Endothelial cell of umbilical vein (primary cell): Measurements from ENCODE around the gene TSFM. TPM values are rescaled to one million over a fixed set of nuclear protein-coding genes. Genes with fewer than 3 reads are reported as not detected.

ENCODE experiments used
- BruUV-seq: library from RNA; stranded (reverse); fragments of 400-500 nt; replicated peaks from 2 replicates; lab custom pipeline; 2021; lab: Mats Ljungman, UMichigan
- CTCF ChIA-PET: fragments of 300-600, 350-600 bp; sonication (Branson Sonifier 250); formaldehyde crosslinking; loops from one replicate; lab custom pipeline; 2021; ENCODE audit warnings: antibody characterized with exemption, inconsistent platforms; lab: Charles Lee
- POLR2A ChIA-PET: fragments of 300-600, 350-600 bp; sonication (Branson Sonifier 250); formaldehyde crosslinking; loops from one replicate; lab custom pipeline; 2021; ENCODE audit warnings: antibody characterized with exemption, inconsistent platforms; lab: Charles Lee
- DNase-seq: peaks from one replicate; pipeline ENCODE4 v3.0.0-alpha.2; 2011; ENCODE audit warnings: low read depth, low spot score
- FAIRE-seq: peaks from 2 replicates; lab custom pipeline; 2011; peaks lifted over from hg19 to GRCh38; lab: Jason Lieb, UNC
- H2AFZ ChIP-seq: 2 replicates; pipeline ENCODE4 v1.6.0; 2012; ENCODE audit warnings: low read depth, low read length, control low read depth, inconsistent platforms
- H3K27ac ChIP-seq: 2 replicates; pipeline ENCODE4 v1.5.1; 2011; ENCODE audit warnings: low read depth, mild to moderate bottlenecking, control low read depth, low read length, moderate library complexity; ENCODE audit not compliant: insufficient read depth
- H3K27me3 ChIP-seq, 2 experiments: 2 replicates each; pipeline versions ENCODE4 v1.6.0 to v1.6.1; 2011; ENCODE audit warnings: low read length in 2 of 2, mixed read lengths in 1 of 2; ENCODE audit not compliant: control insufficient read depth in 2 of 2, insufficient read depth in 2 of 2
- H3K36me3 ChIP-seq, 2 experiments: 2 replicates in 1 of 2; 3 replicates in 1 of 2; pipeline ENCODE4 v1.5.1; 2011; ENCODE audit warnings: low read length in 2 of 2, mild to moderate bottlenecking in 1 of 2, moderate library complexity in 1 of 2; ENCODE audit not compliant: control insufficient read depth in 2 of 2, insufficient read depth in 2 of 2; ENCODE audit errors: extremely low read depth in 1 of 2
- H3K4me1 ChIP-seq: 3 replicates; pipeline ENCODE4 v1.5.1; 2011; ENCODE audit warnings: mild to moderate bottlenecking, low read length; ENCODE audit not compliant: control insufficient read depth, insufficient read depth; ENCODE audit errors: extremely low read depth
- H3K4me2 ChIP-seq: 2 replicates; pipeline ENCODE4 v1.6.1; 2011; ENCODE audit warnings: low read length, control low read depth, mixed read lengths; ENCODE audit not compliant: insufficient read depth
- H3K4me3 ChIP-seq, 3 experiments: fragments of 200-600 bp in 1 of 3; sonication (generic), shearing (Covaris generic) in 1 of 3; replicated peaks in 1 of 3; 2 replicates each; pipeline ENCODE4 v1.5.1; 2011 to 2016; ENCODE audit warnings: control low read depth in 3 of 3, low read length in 3 of 3, mild to moderate bottlenecking in 2 of 3, inconsistent platforms in 1 of 3, low read depth in 1 of 3, moderate library complexity in 1 of 3; ENCODE audit not compliant: insufficient read depth in 1 of 3
- H3K79me2 ChIP-seq: 2 replicates; pipeline ENCODE4 v1.6.0; 2012; ENCODE audit warnings: low read length, inconsistent platforms; ENCODE audit not compliant: control insufficient read depth, insufficient read depth
- H3K9ac ChIP-seq: replicated peaks from 2 replicates; pipeline ENCODE3; 2011; ENCODE audit warnings: low read length, control low read depth; ENCODE audit not compliant: insufficient read depth; ENCODE audit errors: extremely low read depth
- H3K9me1 ChIP-seq: replicated peaks from 3 replicates; pipeline ENCODE4 v1.6.0; 2011; ENCODE audit warnings: mild to moderate bottlenecking, low read length; ENCODE audit not compliant: control insufficient read depth, insufficient read depth; ENCODE audit errors: extremely low read depth
- H3K9me3 ChIP-seq: replicated peaks from 2 replicates; pipeline ENCODE4 v1.5.1; 2012; ENCODE audit warnings: low read length, inconsistent platforms; ENCODE audit not compliant: control insufficient read depth, insufficient read depth
- H4K20me1 ChIP-seq: replicated peaks from 2 replicates; pipeline ENCODE3; 2011; ENCODE audit warnings: mild to moderate bottlenecking, low read length; ENCODE audit not compliant: control insufficient read depth, insufficient read depth; ENCODE audit errors: extremely low read depth
- EZH2 ChIP-seq: IDR thresholded peaks from 2 replicates; pipeline ENCODE4 v1.6.1; 2012; ENCODE audit warnings: borderline replicate concordance, low read depth, mild to moderate bottlenecking, moderate library complexity, low read length, inconsistent platforms; ENCODE audit not compliant: severe bottlenecking
- FOS ChIP-seq: IDR thresholded peaks from 2 replicates; pipeline ENCODE4 v1.6.1; 2011; ENCODE audit warnings: mild to moderate bottlenecking, low read length, moderate library complexity, borderline replicate concordance; ENCODE audit not compliant: insufficient read depth
- GATA2 ChIP-seq: IDR thresholded peaks from 2 replicates; pipeline ENCODE4 v1.7.0; 2011; ENCODE audit warnings: low read depth, mild to moderate bottlenecking, moderate library complexity, mixed read lengths, low read length; ENCODE audit not compliant: insufficient read length, insufficient read depth
- JUN ChIP-seq: IDR thresholded peaks from 2 replicates; pipeline ENCODE4 v1.6.1; 2011; ENCODE audit warnings: borderline replicate concordance, low read depth; ENCODE audit not compliant: insufficient read length, insufficient read depth
- MYC ChIP-seq: IDR thresholded peaks from one replicate; pipeline ENCODE4 v1.6.1; 2011; ENCODE audit warnings: mild to moderate bottlenecking, low read depth, low read length
- dilution Hi-C: fragments of 300-500 bp; cut with MboI; formaldehyde crosslinking; loops from one replicate; pipeline ENCODE4 v1.15.0; 2019; ENCODE audit warnings: low sequenced_read_pairs; ENCODE audit not compliant: extremely low pct_ligation_motif_present
- intact Hi-C: fragments of 100-400 bp; cut with micrococcal nuclease; formaldehyde crosslinking; loops from one replicate; pipeline ENCODE4 v1.10.0; 2022
- polyA plus RNA-seq, 4 experiments: library from polyadenylated mRNA; depleted of rRNA in 3 of 4; stranded (reverse) in 3 of 4; unstranded in 1 of 4; fragments of >200 nt; gene quantifications; 2 replicates each; pipeline versions ENCODE4 v1.2.1 to v1.2.3, GENCODE V29; 2011 to 2012; ENCODE audit warnings: missing spikeins in 1 of 4
- total RNA-seq: library from RNA; stranded (reverse); gene quantifications from 2 replicates; pipeline ENCODE4 v1.2.3, GENCODE V29; 2021

The TSFM gene
- total and polyA plus RNA-seq, 2 donors (not counting 3 experiments of a cell fraction or from before 2014, with no cell fraction given), result 16.5 to 41.8 TPM

GRCh38 chr12:57760347-57760982 lies 22.1 kb upstream of the TSFM start:
- ChIA-PET POLR2A (no interaction called here), CTCF (interaction anchor here (0.9 to 2.8 kb wide), 4 partner anchors 8 to 63 kb away, joined by 3 to 12 read pairs (median 4); partner anchors contain the start of genes EEF1AKMT3, METTL1 and TSPAN31)
- Histone ChIP-seq H3K4me2 (no peak overlapping the region), H3K79me2 (no peaks in the 10 kb centered on the region), H3K4me1 (peaks cover 12% of the 10 kb centered on the region), H3K9me1 (no peaks in the 10 kb centered on the region), H4K20me1 (no peaks in the 10 kb centered on the region), H3K9ac (no peak overlapping the region), H2AFZ (no peak overlapping the region), H3K27me3 (peaks cover 32 to 38% of the 10 kb centered on the region in 2 experiments), H3K9me3 (no peaks in the 10 kb centered on the region), H3K36me3 (no peaks in the 10 kb centered on the region), H3K27ac (no peak overlapping the region), H3K4me3 (no peak overlapping the region)
- dilution Hi-C loops (no loop called here), intact Hi-C loops (no loop called here)
- TF ChIP-seq JUN (no peak), EZH2 (peak; percentile 49)
- no peak for DNase-seq
- FAIRE-seq, result no peak
- BruUV-seq, result no TSS peak

GRCh38 chr12:57761391-57761998 lies 21.1 kb upstream of the TSFM start:
- Histone ChIP-seq H2AFZ (no peak overlapping the region), H3K9me3 (no peaks in the 10 kb centered on the region), H3K4me3 (no peak overlapping the region), H3K9ac (no peak overlapping the region), H3K27ac (no peak overlapping the region), H3K79me2 (no peaks in the 10 kb centered on the region), H3K27me3 (peaks cover 37 to 39% of the 10 kb centered on the region in 2 experiments), H3K4me1 (peaks cover 17% of the 10 kb centered on the region), H3K4me2 (no peak overlapping the region), H3K9me1 (no peaks in the 10 kb centered on the region), H3K36me3 (no peaks in the 10 kb centered on the region), H4K20me1 (no peaks in the 10 kb centered on the region)
- POLR2A ChIA-PET, result no interaction called here
- intact Hi-C loops (no loop called here), dilution Hi-C loops (no loop called here)
- BruUV-seq, result no TSS peak
- TF ChIP-seq JUN, result no peak
- no peak for TF ChIP-seq EZH2
- no peak for TF ChIP-seq MYC
- TF ChIP-seq FOS, result no peak
- TF ChIP-seq GATA2, result no peak
- FAIRE-seq, result no peak
- DNase-seq, result no peak
- CTCF ChIA-PET, result interaction anchor here (0.9 kb wide), 1 partner anchor 11 kb away, joined by 3 read pairs; the partner anchor contains the start of genes EEF1AKMT3 and METTL1
